Measurements from ENCODE around the gene MYOM1.

GRCh38 chr18:3094338-3094684 is 125.5 kb downstream of the MYOM1 start:
- no peak for TF ChIP-seq POLR2A (IDR thresholded peaks at IDR 0.05; ENCODE audit: low read length)
- no peak for TF ChIP-seq GATA1 (IDR thresholded peaks at IDR 0.05; ENCODE audit: low read depth, low read length)
